NCI-H2196 (cell line): ENCODE measurements around the gene NUPR1.
"Not testable (repeated sequence)": the region's sequence is repeated elsewhere in the genome, so short reads cannot be mapped to it uniquely, and the experiment has no call there.

ENCODE experiments used
- DNase-seq: peaks from one replicate; lab custom pipeline; 2025; ENCODE audit not compliant: unreplicated experiment; lab: John Stamatoyannopoulos, UW

The NUPR1 gene

DNA sequence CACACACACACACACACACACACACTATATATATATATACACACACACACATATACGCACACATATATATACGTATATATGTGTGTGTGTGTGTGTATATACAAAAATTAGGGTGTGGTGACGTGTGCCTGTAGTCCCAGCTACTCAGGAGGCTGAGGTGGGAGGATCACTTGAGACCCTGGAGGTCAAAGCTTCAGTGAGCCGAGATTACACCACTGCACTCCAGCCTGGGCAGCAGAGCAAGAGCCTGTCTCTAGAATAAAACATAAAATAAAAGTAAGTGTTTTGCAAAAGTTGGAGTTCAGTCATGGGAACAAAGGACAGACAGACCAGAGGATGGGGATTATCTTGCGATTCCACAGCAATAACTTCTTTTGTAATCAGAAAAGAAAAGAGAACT, 10.8 kb downstream of the NUPR1 start:
- no peak for DNase-seq

DNA sequence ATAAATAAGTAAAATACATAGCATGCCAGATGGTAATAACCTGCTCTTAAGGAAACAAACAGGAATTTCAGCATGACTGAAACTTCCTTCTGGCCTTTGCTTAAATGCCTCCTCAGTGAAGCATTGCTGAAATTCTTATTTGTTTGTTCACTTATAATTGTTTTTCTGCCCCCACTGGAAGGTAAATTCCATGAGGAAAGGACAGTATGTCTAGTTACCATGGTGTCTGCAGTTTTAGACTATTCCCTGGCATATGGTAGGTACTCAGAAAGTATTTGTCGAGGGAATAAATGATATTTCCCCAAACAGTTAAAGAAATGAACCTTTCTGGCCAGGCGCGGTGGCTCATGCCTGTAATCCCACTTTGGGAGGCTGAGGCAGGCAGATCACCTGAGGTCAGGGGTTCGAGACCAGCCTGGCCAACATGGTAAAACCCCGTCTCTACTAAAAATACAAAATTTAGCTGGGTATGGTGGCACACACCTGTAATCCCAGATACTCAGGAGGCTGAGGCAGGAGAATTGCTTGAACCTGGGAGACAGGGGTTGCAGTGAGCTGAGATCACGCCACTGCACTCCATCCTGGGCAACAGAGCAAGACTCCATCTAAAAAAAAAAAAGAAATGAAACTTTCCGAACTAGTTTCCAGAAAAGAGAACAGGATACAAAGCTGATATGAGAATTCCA, 11.5 kb downstream of the NUPR1 start:
- DNase-seq, result not testable (repeated sequence)

DNA sequence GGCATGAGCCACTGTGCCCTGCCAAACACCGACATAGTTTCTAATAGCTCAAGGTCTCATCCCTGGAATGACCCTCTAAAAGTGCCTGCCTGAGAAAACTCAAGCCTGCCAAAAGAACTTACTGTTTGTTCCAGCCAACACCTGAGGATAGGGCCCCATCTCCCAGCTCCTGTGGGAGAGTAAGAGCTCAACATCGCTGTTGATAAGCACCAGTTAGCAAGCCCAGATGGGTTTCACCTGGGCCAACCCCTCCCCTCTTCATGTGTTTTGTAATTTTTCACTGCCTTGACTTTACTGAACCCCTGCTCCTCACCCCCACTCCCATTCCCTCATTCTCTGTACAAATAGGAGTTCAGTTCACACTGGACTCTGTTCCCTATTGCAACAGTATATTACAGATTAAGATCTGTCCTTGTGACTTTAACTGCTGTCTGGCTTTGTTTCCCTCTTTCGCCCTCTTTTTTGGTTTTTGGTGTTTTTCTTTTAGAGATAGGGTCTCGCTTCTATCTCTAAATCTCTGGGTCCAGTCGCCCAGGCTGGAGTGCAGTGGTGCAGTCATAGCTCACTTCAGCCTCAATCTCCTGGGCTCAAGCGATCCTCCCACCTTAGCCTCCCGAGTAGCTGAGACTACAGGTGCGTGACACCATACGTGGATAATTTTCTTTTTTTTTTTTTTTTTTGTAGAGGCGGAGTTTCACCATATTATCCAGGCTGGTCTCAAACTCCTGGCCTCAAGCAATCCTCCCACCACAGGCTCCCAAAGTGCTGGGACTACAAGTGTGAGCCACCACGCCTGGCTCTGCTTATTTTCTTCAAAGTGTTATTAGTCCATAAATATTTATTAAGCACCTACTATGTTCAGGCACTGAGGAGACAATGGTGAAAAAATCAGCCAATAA, 12.3 kb downstream of the NUPR1 start:
- no peak for DNase-seq

DNA sequence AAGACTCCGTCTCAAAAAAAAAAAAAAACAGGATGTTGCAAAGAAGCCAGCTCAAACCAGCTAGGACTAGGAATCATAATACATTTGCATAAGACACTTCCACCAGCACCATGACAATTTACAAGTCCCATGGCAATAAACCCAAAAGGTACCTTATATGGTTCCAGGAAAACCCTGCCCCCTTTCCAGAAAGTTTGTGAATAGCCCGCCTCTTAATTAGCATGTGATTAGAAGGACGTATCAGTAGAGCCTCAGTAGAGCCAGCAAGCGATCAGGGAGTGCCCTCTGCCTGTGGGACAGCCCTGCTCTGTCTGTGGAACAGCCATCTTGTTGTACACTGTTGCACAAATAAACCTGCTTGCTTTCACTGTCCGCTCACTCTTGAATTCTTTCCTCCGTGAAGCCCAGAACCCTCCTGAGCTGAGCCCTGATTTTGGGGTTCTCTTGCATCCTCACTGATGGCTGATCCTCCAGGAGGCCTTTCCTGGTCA, 14.0 kb downstream of the NUPR1 start:
- DNase-seq, result no peak

DNA sequence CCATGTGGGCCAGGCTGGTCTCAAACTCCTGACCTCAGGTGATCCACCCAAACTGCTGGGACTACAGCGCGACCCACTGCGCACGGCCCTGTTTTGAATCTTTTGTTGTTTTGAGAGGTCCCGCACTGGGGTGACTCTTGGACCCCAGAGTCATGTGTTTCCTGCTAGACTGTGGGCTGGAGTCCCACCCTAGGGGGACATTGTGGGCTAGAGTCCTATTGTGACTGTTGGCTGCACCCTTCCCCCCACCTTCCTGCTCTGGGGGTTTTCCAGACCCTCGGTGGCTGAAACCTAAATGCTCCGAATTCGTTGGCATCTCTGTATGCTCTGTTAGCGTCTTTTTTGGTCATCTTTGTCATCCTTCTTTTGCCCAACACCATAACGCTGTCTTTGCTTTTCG, 16.0 kb downstream of the NUPR1 start:
- no peak for DNase-seq

DNA sequence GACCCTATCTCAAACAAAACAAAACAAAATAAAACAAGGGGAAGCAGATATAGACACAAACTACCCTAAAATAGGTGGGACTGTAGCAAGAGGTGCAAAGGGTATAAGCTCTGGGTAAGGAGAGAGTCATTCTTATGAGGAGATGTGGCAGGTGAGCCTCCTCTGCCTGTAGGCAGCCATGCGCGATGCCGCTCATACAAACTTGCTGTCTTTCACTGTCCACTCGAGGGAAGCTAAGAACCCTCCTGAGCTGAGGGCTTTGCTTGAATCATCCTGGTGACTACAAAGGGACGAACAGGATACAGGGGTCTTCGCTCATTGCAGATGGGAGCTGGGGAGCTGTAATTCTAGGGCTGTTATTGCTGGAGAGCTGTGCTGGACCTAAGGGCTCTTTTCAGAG, 17.3 kb downstream of the NUPR1 start:
- no peak for DNase-seq

DNA sequence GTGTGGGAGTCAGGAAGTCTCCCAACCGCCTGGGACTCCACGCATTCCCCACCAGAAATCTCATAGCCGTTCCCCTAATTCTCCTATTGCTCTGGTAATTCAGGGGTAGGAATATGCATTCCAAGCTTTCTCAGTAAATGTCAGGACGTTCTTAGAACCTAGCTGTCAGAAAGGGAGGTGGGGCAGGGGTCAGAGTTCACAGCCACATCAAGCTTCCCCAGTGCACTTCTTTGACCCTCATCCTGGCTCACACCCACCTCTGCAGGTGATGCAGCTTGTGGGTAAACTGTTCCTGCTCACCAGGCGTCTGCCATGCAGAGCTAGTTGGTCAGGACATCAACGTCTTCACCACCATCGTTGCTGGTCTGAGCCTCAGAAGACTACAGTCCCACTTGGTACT, 18.1 kb downstream of the NUPR1 start:
- DNase-seq, result no peak

DNA sequence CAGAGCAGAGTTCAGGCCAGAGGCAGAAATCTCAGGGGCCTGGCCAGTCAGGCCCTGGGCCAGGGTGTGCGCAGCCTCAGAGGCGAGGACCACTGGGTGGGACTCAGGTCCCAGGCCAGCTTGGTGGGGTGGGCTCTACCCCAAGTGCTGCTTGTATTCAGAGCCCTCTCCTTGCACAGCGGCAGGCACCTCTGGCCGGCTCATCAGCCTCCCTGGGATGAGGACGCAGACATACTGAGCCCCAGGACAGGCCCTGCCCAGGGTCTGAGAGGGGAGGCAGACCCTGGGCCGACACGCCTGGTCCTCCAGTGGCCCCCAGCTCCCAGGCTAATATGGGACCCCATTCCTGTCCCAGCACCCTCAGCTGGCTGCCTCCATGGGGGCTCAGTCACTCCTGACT, 24.5 kb downstream of the NUPR1 start:
- no peak for DNase-seq

DNA sequence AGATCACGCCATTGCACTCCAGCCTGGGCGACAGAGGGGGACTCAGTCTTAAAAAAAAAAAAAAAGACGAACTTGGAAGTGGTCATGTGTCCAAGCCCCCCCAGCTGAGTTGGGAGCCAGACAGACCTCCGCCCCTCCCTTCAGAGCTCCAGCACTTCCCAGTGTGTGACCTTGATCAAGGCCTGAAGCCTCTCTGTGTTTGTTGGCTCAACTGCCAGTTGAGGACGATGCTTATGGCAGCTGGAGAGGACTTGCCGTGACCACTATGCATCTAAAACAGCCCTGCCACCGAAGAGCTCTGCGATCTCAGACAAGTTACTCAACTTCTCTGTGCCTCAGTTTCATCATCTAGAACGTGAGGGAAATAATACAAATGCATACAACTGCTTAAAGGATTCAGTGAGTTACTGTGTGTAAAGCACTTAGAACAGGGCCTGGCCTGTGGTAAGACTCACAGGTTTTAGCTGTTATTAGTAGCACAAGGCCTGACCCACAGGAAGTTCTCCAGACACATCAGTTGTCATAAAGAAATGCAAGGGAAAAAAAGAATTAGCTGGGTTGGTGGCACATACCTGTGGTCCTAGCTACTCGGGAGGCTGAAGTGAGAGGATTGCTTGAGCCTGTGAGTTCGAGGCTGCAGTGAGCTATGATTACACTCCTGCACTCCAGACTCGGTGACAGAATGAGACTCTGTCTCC, 25.1 kb downstream of the NUPR1 start:
- no peak for DNase-seq

DNA sequence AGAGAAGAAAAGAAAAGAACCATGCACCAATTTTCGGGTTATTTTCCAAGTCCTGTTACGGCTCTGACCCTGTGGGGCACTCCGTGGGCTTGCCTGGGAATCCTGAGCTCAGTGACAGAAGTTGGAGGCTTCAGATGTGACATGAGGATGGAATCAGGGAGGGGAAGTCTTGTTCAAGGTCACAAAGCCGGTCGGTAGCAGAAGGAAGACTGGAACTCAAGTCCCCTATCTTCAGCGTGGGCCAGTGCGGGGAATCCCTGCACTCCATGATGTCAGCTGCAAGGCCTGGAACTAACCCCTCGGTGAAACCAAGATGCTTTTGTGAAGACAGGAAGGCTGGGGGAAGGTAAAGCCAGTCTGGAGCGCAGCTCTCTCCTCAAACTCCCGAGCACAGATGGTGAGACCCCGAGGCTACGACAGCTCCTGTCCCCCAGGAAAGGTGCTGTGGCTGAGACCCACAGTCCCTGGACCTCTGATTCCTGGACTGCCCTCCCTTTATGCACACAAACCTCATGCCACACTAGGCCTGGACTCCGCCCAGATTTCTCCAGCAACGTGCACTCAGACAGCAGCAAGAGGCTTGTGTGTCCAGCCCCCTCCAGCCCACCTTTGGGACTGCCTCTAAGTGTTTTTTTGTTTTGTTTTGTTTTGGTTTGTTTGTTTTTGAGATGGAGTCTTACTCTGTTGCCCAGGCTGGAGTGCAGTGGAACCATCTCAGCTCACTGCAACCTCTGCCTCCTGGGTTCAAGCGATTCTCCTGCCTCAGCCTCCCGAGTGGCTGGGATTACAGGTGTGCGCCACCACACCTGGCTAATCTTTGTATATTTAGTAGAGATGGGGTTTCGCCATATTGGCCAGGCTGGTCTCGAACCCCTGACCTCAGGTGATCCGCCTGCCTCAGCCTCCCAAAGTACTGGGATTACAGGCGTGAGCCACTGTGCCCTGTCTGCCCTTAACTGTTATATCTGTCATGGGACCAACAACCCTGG, 26.7 kb downstream of the NUPR1 start:
- DNase-seq, result no peak

DNA sequence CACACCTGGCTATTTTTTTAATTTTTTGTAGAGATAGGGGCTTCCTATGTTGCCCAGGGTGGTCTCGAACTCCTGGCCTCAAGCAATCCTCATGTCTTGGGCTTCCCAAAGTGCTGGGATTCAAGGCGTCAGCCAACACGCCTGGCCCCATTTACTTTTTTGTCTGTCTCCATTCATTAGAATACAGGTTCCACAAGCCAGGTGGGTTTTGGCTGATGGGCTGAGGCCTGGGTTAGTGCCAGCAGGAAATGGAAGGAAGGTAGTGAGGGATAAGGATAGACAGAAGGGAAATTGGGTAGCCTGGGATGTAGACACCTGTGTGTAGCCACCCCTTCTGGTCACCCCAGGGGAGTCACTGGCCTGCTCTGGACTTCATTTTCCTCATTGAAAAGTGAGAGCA, 27.7 kb downstream of the NUPR1 start:
- DNase-seq, result no peak

DNA sequence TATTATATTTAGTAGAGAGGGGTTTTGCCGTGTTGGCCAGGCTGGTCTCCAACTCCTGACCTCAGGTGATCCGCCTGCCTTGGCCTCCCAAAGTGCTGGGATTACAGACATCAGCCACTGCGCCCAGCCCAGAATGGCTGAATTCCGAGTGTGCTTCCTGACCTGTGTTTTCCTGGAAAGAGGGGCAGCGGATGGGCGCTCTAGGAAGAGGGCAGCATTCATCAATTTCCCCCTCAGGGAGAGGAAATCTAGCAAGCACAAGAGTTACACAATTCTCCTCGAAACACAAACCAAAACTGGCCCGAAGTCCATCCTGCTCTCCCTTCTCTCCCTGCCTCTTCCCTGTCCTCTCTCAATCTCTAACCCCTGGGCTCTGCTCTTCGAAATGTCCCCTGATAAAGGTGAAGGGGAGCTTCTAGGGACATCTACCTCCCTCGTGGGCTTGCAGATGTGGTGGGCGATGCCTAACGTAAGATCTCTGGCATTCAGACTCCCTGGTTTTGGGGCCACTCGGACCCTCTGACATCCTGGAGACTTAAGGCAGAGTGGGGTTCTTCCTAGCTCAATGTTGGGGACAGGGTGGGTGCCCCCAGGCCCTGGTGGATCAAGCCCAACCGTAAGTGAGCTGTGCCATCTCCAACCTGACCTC, 33.2 kb downstream of the NUPR1 start:
- no peak for DNase-seq

DNA sequence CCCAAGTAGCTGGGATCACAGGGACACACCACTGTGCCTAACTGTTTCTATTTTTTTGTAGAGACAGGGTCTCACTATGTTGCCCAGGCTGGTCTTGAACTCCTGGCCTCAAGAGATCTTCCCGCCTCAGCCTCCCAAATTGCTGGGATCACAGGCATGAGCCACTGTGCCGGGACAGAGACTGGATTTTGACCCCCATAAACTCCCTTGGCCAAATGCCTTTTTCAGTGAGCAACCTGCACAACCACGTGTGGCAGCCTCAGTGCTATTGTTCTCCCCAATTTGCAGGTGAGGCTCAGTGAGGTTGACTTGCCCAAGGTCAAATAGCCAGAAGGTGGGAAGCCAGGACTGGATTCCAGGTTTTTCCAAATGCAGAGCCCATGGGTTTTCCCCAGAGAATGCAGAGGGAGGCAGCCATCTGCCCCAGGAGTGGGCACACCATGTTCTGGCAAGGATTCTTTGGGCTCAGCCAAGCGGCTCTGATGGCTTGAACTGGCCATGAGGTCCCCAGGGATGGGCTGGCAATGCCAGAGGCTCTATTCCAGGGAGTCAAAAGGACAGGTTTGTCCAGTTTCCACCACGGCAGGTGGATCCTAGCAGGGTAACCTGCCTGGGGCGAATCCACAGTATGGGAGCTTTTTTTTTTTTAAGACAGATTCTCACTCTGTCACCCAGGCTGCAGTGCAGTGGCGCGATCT, 33.9 kb downstream of the NUPR1 start:
- DNase-seq, result no peak

DNA sequence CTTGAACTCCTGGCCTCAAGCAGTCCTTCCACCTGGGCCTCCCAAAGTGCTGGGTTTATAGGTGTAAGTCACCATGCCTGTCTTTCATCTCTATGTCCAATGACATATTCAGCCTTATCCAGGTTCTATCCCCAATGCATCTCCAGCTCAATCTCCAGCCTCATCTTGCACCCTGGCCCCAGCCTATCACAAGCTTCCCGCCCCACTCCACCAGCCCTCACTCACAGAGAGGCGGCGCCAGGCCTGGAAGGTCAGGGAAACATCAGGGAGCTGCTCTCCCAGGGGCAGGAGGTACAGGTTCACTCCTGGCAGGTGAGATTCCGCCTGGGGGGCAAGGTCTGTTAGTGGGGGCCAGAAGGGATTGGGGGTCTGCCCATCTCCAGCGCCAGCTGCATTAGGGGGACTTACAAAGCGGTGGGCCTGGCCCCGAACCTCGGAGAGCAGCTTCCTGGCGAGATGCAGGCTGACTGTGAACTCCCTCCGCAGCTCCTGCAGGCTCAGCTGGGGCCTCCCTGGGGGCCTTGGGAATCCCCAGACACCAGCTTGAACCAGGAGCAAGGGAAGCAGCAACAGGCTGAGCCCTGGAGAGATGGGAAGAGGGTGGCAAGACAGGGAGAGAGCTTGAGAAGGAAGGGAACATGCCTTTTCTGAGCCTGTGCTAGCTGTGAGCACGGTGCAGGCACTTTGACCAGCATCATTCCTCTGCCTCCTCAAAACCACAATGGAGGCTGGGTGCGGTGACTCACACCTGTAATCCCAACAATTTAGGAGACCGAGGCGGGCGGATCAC, 35.1 kb downstream of the NUPR1 start:
- no peak for DNase-seq

DNA sequence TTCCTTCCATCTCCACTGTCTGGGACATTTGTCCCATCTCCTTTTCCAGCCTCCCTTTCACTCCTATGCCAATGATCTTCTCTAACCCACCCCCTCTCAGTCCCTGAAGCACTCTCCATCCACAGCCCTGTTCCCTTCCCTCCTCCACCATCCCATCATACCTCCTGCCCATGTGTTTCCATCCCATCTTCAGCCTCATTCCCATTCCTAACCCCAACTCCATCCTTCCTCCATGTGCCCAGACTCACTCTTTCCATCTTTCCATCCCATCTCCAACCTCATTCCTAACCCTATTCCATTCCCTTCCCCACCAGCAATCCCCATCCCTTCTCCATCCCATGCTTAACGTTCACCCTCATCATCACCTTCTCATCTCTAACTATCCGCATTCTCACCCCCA, 36.5 kb downstream of the NUPR1 start:
- no peak for DNase-seq

DNA sequence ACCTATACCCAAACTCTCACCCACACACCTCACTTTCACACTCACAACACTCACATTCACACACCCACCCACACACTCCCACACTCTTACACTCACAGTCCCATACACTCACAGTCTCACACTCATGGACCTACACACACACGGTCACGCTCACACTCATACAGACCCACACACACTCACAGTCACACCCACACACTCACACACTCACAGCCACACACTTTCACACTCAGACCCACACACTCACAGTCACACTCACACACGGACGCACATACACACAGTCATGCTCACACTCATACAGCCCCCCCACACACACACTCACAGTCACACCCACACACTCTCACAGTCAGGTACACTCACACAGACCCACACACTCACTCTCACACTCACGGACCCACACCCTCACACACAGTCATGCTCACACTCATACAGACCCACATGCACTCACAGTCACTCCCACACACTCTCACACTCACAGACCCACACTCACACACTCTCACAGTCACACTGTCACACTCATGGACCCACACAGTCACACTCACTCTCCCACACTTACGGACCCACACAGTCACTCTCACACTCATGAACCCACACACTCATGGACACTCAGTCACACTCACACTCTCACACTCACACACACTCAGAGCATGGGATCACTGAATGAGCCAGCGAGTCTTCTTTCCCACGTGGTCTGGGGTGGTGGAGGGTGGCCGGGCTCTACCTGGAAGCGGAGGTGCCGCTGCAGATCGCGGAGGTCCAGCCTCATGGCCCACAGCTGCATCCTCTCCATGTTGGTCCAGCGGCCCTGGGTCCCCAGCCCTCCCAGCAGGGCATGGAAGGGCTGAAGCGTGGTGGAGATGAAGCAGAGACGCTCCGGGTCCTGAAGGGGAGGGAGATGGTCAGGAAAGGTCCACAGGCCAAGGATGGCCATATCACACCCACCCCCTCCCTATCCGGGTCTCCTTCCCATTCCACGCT, 37.2 kb downstream of the NUPR1 start:
- no peak for DNase-seq

DNA sequence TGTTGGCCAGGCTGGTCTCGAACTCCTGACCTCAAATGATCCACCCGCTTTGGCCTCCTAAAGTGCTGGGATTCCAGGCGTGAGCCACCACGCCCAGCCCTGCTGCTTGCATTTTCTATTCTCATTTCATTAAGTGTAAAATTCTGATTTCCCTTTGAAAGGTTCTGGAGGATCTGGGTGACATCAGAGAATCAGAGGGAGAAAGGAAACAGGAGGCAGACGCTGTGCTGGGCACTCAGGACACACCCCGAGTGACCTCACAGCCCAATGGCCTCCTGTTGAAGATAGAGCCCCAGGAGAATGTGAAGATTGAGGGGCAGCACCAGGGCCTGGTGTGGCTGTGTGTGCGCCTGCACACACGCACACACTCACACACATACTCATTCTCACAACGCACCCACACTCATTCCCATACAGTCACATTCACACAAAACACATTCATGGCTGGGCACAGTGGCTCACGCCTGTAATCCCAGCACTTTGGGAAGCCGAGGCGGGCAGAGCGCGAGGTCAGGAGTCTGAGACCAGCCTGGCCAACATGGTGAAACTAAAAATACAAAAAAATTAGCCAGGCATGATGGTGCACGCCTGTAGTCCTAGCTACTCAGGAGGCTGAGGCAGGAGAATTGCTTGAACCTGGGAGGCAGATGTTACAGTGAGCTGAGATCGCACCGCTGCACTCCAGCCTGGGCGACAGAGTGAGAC, 38.1 kb downstream of the NUPR1 start:
- DNase-seq, result not testable (repeated sequence)
